Right ventricle myocardium inferior (tissue), 1 donor: ENCODE results near the gene KIAA1549. TPM values are rescaled to one million over a fixed set of nuclear protein-coding genes. Genes with fewer than 3 reads are reported as not detected.
A peak's percentile ranks its signal among the peaks of the same experiment; 100 is the strongest.
"Not testable (repeated sequence)": the region's sequence is repeated elsewhere in the genome, so short reads cannot be mapped to it uniquely, and the experiment has no call there.

Experiments
- ATAC-seq: fragments of 200-7000 bp; cut with Tn5 transposase; one replicate; pipeline ENCODE4 v1.9.1; 2020; ENCODE audit warnings: mild to moderate bottlenecking, moderate library complexity
- DNase-seq: peaks from one replicate; pipeline ENCODE4 v3.0.0; 2021; ENCODE audit errors: missing footprints
- intact Hi-C: fragments of 100-400 bp; cut with DNase I; formaldehyde crosslinking; loops from one replicate; pipeline ENCODE4 v1.11.0; 2022
- long read RNA-seq: library from polyadenylated mRNA; unstranded; transcript quantifications from one replicate; pipeline ENCODE4 v2.0.0, GENCODE V29; 2021
- total RNA-seq: library from RNA; stranded (reverse); fragmentation: NEBNext Ultra II Directional; extraction: Animal tissue kit (Norgen Biotek cat#: 25700); gene quantifications from one replicate; pipeline ENCODE4 v1.2.1, GENCODE V29; 2021
- donor health status: DM: no; HTN: yes; CAD: no; lungs with severe emphysema.

KIAA1549 gene
- 1.8 TPM for total RNA-seq
- long read RNA-seq, partial matches to known transcripts = 0 of 1 reads
- long read RNA-seq, other reads (novel, unspliced or antisense) = 1 of 1 reads

DNA sequence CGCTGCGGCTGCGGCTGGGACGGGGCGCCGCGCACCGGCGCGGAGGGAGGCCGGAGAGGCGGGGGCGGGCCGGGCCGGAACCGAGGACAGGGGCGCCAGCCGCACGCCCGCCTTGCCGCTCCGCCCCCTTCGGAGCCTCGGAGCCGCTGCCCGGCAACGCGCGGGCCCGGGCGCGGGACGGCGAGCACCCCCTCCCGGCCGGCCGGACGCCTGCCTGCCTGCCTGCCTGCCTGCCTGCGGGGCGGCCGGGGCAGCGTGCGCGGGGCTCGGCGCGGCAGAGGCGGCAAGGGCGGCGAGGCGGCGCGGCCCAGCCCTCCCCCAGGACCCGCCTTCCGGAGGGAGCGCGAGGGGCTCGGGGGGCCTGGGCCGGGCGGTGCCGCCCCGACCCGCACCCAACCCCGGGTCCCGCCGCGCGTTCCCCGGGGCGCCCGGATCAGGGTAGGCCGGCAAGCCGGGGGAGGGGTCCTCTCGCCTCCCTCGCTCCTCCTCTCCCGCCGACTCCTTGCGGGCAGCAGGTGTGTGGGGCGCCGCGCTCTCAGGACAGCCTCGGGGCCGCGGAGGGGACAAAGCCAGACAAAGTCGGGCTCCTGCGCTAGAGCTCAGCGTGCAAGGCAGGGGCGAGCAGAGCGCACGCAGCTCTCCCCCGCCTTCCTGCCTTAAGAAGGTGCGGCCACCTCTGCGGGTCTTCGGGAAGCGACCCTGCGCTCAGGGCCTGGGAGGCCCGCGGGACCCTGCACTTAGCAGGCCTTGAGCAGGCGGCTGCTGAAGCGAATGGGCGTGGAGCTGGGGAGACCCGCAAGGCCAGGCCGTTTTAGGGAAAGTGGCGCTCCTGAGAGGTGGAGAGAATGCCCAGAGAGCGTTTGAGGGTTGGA is at the start of gene KIAA1549:
Gene KIAA1549, minus strand, starts transcription at position 58 of the 872 bp plus-strand sequence. CDS start 120 bp downstream, outside the sequence.
- intact Hi-C loops = loop anchor here (1.0 kb wide), 1 partner anchor 95 kb away; no protein-coding TSS in a partner anchor
- DNase-seq = peak; percentile 78

GRCh38 chr7:139029353-139029752 is 48.2 kb upstream of the KIAA1549 start:
- intact Hi-C loops = no loop called here
- no peak for DNase-seq
- ATAC-seq = no peak

More for the DNA sequence above, at the start of gene KIAA1549:
- peak; percentile 94 for ATAC-seq

- DNase-seq = no peak
- intact Hi-C loops = no loop called here
- no peak for ATAC-seq
These were observed 45.4 kb upstream of the KIAA1549 start for GRCh38 chr7:139026551-139026950.

GRCh38 chr7:139025861-139026260 is 44.7 kb upstream of the KIAA1549 start:
- intact Hi-C loops, ATAC-seq, DNase-seq: not testable (repeated sequence)

- ATAC-seq (no peak), DNase-seq (no peak)
- intact Hi-C loops = no loop called here
These were observed 41.9 kb upstream of the KIAA1549 start for GRCh38 chr7:139023076-139023475.

- DNase-seq (no peak), ATAC-seq (no peak)
- intact Hi-C loops = no loop called here
These were observed 41.1 kb upstream of the KIAA1549 start for GRCh38 chr7:139022286-139022685.

GRCh38 chr7:139018910-139019309 is 37.7 kb upstream of the KIAA1549 start:
- ATAC-seq (no peak), DNase-seq (no peak)
- intact Hi-C loops = no loop called here

- ATAC-seq (peak; percentile 57), DNase-seq (no peak)
- intact Hi-C loops = loop anchor here (1.0 kb wide), 1 partner anchor 58 kb away; no protein-coding TSS in a partner anchor
These were observed 35.8 kb upstream of the KIAA1549 start for GRCh38 chr7:139016931-139017511.

- DNase-seq (no peak), ATAC-seq (no peak)
- intact Hi-C loops = no loop called here
These were observed 30.2 kb upstream of the KIAA1549 start for GRCh38 chr7:139011373-139011772.

DNA sequence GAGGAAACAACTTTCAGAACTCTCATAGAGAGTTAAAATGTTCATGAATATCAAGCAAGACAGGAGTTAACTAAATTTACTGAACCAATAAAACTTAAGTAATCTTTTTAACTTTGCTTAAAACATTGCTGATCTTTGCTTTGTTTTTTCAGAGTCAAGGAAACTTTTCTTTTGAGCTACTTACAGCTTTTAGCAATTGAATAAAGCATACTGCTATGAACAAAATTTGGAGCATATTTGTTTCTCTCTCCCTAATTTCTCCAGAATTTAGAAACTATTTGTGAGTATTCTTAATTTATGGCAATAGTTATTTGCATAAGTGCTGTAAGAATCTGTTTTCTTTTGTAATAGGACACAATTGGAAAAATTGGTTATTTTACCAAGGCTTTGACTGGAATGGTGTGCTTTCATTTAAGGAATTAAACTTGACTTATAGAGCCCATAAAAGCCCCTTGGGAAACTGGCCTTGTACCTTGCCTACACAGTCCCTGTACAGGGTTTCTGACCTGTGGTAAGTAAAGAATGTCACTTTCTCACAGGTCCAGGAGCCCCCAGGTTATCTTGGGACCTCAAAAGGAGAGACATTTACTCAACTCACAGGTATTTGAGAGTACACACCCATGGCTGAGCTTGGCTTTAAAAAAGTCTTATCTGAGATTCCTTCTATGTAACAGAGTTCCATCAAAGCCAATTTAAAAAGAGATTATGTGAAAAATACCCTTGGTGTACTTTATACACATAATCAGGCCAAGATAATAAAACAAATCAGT is 23.3 kb upstream of the KIAA1549 start:
- ATAC-seq = no peak
- DNase-seq = no peak
- intact Hi-C loops = no loop called here

DNA sequence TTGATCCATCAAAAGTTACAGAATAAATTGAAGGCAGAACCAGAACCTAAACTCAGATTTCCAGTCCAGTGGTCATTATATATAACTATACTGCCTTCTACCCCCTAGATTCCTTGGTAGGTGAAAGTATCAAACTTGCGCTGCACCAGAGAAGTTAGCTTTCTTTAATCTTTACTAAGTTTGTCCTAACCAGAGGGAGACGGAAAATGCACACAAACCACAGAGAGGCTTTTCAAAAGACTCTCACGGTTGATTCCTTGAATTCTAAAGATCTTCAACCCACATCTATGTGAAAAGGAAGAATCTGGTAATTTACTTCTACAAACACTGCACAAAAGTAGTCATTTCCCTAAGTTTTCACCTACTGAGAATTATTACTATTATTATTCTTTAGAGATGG is 18.2 kb upstream of the KIAA1549 start:
- ATAC-seq = no peak
- no peak for DNase-seq
- intact Hi-C loops = no loop called here

DNA sequence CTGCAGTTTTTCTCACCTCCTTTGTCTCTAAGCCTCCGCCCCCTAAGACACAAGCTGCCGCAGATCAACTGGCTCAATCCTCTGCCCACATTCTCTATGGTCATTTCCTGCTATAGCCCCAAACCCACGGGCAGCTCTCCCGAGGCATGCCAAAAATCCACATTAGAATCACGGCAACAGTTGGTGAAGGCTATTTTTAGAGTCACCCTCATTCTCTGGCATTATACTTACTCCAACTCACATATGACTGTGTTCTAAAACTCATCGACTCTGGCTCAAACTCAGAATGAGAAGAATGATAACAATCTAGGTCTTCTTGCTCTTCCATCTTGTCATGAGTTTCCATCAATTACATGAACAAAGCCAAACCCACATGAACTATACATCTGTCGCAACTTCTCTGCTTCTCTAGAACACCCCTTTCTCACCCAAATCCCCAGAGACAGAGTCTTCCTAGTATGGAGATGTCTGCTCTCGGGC is 10.9 kb upstream of the KIAA1549 start:
- no peak for ATAC-seq
- no peak for DNase-seq
- intact Hi-C loops = no loop called here

DNA sequence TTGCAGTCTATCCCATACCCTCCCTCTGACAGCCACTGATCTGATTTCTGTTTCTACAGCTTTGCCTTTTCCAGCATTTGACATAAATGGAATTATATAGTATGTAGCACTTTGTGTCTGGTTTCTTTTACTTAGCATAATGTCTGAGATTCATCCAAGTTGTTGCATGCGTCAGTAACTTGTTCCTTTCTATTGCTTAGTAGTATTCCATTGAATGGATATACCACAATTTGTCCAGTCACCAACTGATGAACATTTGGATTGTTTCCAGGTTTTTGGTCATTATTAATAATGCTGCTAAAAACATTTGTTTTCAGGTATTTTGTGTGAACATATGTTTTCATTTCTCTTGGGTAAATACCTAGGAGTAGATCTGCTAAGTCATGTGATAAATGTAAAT is 6.5 kb upstream of the KIAA1549 start:
- DNase-seq (no peak), ATAC-seq (no peak)
- intact Hi-C loops = no loop called here

GRCh38 chr7:138982204-138982623 is 1.0 kb upstream of the KIAA1549 start:
- DNase-seq = no peak
- ATAC-seq = no peak
- intact Hi-C loops = no loop called here

DNA sequence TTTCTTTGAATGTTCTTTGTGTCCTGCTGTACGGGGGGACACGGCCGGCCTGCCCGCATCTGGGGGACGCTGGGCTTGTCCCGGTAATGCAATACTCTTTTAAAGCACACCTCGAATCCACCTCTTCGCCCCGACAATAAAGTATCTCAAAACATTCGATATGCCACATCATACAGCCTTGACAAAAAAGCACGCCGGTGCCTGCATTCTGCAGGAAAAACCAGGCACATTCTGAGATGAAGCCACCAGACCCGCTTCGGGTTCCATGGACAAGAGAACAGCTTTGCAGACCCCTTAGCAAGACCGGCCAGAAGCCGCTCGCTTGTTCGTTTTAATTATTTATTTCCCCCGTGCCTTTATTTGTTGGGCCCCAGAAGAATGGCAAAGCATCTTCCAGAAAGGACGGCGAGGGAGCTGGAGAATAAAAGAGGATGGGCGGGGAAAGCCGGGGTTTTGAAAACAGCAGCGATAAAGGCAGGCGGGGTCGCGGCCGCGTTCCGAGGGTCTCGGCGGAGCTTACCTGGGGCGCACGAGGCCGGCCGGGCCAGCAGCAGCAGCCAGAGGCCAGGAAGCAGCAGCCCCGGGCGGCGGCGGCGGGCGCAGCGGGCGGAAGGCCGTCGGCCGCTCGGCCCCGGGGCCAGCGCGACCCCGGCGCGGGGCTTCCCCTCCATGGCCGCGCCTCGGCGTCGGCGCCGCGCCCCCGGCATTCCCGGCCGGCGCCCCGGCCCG is 462 bp downstream of the KIAA1549 start:
- ATAC-seq (no peak), DNase-seq (no peak)
- intact Hi-C loops = loop anchor here (1.0 kb wide), 1 partner anchor 94 kb away; no protein-coding TSS in a partner anchor

DNA sequence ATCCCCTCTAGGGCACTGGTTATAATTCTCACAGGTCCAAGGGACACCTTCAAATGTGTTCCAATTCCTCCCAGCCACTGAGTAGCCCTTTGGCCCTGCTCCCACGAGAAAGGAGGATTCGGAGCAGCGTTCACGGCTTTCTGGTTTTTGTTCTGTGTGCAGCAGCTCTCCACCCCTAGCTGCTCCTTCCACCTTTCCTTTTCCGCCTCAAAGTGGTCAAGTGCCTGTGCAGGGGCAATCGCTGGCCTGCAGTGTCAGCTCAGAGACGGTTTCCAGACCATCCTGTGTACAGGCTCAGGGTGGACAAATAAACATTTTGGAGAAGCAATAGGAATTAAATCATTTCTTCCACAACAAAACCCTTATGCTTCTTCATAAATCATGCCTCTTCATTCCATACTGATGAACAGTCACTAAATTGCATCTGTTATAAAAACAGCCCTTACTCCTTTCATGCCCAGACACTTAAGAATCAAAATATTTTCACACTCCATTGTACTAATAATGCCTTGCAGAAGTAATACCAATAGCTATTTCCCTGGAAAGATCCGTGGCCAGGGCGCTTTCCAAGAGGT is 1.1 kb downstream of the KIAA1549 start:
- DNase-seq = no peak
- ATAC-seq = no peak
- intact Hi-C loops = no loop called here

GRCh38 chr7:138979226-138979979 is 1.8 kb downstream of the KIAA1549 start:
- ATAC-seq (no peak), DNase-seq (no peak)
- intact Hi-C loops = no loop called here
